Renal cortical epithelial cell (primary cell): ENCODE measurements around the gene PPIC. TPM values are rescaled to one million over a fixed set of nuclear protein-coding genes. Genes with fewer than 3 reads are reported as not detected.
"Not testable (repeated sequence)": the region's sequence is repeated elsewhere in the genome, so short reads cannot be mapped to it uniquely, and the experiment has no call there.

Experiments used
- DNase-seq: peaks from one replicate; pipeline ENCODE4 v3.0.0-alpha.2; 2011; ENCODE audit warnings: low read depth
- total RNA-seq: library from RNA; depleted of rRNA; stranded (reverse); fragments of >200 nt; gene quantifications from 2 replicates; pipeline ENCODE4 v1.2.3, GENCODE V29; 2014

PPIC gene
- total RNA-seq, 1 donor from 2014 or later = 124 TPM

GRCh38 chr5:123007754-123008153 is 28.8 kb downstream of the PPIC start:
- DNase-seq = no peak

- DNase-seq = no peak
Measured at GRCh38 chr5:123007182-123007581, 29.3 kb downstream of the PPIC start.

- DNase-seq = no peak
Measured at GRCh38 chr5:123001808-123002207, 34.7 kb downstream of the PPIC start.

GRCh38 chr5:123000731-123001130 is 35.8 kb downstream of the PPIC start:
- no peak for DNase-seq

GRCh38 chr5:122999947-123000563 is 36.5 kb downstream of the PPIC start:
- DNase-seq = peak; percentile 19

- no peak for DNase-seq
Measured at GRCh38 chr5:122997294-122997693, 39.2 kb downstream of the PPIC start.

DNA sequence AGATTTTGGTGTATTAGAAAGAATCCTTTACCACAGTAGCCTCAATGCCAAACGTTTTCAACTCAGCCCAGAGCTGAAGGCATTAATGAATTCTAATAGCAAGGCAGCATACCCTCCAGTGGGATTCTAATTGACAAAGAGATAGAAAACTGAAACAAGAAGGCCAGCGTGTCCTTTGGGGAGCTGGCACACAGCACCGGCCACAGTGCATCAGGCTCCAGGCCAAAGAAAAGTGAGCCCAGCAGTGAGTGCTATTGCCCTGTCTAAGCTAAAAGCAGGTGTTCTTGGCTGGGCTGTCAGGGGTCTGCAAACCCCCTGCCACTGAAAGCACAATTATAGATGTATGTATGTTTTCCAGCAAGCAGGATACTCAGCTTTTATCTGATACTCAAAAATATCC is 40.4 kb downstream of the PPIC start:
- no peak for DNase-seq

DNA sequence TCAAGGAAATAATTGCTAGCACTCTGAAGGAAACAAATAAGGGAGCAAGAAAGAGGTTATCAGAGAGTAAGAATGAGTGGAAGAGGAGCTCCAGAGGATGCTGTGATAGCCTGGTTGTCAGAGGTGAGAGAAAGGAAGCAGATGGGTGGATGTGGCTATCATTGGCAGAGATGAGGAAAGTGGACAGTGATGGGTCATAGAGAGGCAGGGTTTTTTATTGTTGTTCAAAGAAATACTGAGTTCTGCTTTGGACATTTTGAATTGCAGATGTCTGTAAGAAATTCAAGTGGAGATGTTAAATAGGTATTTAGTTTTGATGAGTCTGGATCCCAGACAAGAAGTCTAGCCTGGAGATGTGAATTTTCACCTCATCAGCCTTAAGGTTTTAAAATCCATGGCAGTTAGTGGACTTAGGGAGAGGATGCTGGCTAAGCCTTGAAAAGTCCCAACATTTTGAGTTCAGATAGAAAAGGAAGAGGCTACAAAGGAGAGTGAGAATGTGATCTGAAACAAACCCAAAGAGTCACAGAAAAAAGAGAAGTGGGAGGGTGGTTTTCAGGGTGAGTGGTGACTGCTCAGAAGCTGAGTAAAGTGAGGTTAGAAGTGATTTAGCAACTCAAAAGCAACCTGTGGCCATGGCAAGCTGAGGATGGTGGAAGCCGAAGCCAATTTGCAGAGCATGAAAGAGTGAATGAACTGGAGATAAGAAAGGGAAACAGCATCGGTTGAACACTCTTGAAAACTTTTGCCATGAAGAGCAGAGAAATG is 50.4 kb downstream of the PPIC start:
- no peak for DNase-seq

DNA sequence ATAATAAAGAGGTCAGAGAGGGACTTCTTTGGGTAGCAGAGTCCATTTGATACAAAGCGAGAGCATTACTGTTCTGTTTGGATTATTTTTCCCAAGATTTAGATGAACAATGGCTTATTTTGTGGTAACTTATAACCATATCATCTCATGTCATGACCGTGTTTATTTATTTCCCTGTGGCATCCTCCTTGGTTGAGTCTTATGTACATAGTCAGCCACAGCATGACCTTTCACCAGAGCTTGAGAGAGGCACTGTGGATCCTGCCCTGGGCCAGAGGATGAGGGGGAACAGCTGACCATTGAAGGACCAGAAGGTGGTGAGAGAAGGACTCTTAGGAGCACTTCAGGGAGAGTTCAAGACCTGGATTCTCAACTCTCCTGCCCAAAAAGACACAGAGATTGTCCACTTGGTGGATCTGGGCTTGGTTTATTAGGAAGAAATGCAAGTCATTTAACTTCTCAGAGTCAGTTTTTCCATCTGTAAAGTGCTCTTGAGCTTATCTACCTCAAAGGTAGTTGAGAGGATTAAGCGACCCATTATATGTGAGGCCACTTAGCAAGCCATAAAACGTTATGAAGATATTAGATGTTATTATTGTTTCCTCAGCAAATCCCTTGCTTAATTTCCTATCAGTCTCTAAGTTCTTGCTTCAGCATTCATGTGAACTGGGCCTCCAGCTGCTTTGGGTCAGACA is 51.4 kb downstream of the PPIC start:
- DNase-seq = no peak

DNA sequence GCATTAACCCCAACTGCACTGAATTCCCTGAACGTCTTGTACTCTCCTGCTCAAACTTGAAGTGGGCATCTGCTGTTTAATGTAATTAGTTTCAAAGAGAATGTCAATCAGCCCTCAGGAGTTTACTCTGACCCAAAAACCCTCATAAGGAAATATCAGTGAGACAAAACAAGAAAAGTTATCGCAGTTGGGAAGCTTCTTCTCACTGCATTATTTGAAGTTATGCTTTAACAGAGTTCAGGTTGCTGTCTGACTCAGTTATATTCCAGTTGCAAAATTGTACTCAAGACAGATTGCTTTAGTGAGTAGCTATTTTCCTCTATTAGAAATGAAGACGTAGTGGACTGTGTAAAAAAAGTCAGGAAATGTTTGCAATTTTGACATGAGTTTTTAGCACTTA is 52.1 kb downstream of the PPIC start:
- no peak for DNase-seq

DNA sequence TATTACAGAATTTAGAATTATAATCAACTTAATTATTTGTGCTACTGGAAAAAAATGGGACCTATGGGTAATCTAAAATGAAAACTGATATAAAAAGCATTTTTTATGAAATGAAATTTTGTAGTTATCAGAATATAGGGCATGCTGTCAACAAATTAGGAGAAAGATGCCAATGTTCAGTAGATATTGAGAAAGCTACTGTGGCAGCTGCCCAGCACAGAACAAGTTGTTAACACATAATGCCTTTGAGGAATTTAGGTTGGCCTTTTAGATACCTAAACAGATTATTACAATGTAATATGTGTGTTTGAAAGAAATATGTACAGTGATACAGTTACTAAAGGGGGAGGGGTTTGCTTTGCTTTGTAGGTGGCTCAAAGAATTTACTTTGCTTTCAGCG is 54.1 kb downstream of the PPIC start:
- no peak for DNase-seq

DNA sequence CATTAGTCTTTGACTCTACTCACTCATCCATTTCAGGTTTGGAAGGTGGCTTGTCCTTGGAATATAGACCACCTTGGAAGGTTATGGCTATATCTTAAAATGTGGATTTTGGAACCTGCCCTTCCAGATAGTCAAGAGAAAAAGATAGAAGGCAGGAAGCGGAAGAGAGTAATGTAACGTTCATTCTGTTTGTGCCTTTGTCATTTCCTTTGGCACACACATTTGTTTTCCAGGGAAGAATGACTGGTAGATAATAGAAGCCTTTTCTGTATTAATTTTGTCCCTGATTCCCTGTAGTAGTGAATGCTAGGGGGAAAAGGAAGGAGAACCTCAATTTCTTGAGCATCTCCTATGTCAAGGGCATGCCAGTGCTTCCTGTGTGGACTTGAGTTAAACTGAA is 54.7 kb downstream of the PPIC start:
- DNase-seq = no peak

DNA sequence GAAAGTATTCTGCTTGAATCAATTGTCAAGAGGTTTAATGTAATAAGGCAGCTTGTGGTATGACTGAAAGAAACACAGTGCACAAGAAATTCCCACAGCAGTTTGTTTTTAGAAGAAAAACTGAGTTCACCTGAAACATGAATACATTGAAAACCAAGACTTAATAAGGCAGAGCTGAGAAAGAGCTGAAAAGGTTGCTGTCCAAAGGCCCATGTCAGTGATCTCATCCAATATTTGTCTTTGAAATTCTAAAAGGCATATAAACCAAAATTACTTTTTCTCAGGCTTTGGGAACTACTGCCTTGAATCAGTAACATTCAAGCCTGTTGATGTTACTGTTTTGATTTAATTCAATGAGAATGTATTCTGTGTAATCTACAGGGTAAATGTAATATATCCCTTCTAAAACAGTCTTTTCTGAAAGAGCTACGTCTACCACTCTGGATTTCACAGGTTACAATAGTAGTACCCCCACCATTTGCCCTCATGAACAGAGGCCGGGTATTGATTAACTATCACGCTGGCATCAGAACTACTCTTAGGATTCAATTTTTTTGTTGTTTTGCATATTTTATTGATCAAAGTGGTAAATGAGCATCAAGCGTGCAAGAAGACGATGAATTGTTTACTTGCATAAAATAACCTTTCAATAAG is 57.8 kb downstream of the PPIC start:
- DNase-seq = peak; percentile 10

GRCh38 chr5:122978068-122978467 is 58.5 kb downstream of the PPIC start:
- peak; percentile 11 for DNase-seq

DNA sequence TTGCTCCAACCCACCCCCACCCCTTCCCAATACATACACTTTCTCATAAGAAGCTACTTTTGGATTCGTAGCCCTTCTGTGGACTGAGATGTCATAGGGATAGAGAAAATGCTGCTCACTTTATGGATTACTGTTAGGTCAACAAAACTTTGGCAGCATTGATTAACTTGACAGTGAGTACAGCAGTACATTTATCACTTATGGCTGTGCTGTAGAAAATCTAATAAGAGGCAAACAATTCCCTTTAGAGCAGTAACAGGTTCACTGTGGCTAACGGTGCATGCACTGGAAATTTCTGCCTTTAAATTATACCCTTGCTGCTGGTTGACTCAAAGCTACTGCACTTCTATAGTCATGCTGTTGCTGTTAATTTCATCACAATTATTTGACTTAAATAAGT is 59.2 kb downstream of the PPIC start:
- DNase-seq = peak; percentile 18

DNA sequence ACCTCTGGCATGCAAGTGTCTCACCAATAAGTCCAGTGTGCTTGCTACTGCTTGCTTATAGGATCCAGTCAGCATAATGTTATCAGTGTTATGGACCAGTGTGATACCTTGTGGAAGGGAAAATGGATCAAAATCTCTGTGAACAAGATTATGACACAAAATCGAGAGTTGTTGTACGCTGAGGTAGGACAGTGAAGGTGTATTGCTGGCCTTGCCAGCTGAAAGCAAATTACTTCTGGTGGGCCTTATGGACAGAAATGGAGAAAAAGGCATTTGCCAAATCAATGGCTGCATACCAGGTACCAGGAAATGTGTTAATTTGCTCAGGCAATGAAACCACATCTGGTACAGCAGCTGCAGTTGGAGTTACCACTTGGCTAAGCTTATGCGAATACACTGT is 62.3 kb downstream of the PPIC start:
- not testable (repeated sequence) for DNase-seq

GRCh38 chr5:122973759-122974158 is 62.8 kb downstream of the PPIC start:
- not testable (repeated sequence) for DNase-seq

Other genes starting within 250 kb of the PPIC start
- 47.5 and 60.3 TPM in 2 replicates for gene SNX24, start 191.1 kb downstream of the PPIC start, total RNA-seq
- gene PRDM6, start 52.5 kb upstream of the PPIC start, total RNA-seq = under 0.01 and 1.2 TPM in 2 replicates